Naive thymus-derived CD8-positive, alpha-beta T cell (primary cell): ENCODE data around the gene IFIT2. TPM values are rescaled to one million over a fixed set of nuclear protein-coding genes. Genes with fewer than 3 reads are reported as not detected.
"Not testable (repeated sequence)": the region's sequence is repeated elsewhere in the genome, so short reads cannot be mapped to it uniquely, and the experiment has no call there.

Source experiments
- ATAC-seq, 2 donors: fragments of 150-1000 bp; cut with Tn5 transposase in 1 of 2; sonication (Bioruptor Pico), chemical (Tn5 transposase) in 1 of 2; 1 replicate in 1 of 2; 2 replicates in 1 of 2; pipeline ENCODE4 v1.10.0; 2021; ENCODE audit warnings: mild to moderate bottlenecking in 2 of 2, moderate library complexity in 2 of 2
- POLR2A ChIA-PET: fragments of 350-600 bp; sonication (Branson Sonifier 250); formaldehyde crosslinking; loops from one replicate; lab custom pipeline; 2021; ENCODE audit warnings: antibody characterized with exemption; lab: Charles Lee
- DNase-seq, 10 donors: peaks; one replicate each; pipeline versions ENCODE4 v3.0.0 to v3.0.0-alpha.2; 2020 to 2022
- H3K27ac Mint-ChIP-seq, 10 donors: one replicate each; pipeline ENCODE4 v1.8.0; 2020 to 2022; ENCODE audit warnings: mild to moderate bottlenecking in 10 of 10, mixed read lengths in 10 of 10, moderate library complexity in 4 of 10, inconsistent platforms in 1 of 10
- H3K27me3 Mint-ChIP-seq, 5 donors: one replicate each; pipeline ENCODE4 v1.8.0; 2021 to 2022; ENCODE audit warnings: mixed read lengths in 5 of 5
- H3K36me3 Mint-ChIP-seq, 3 donors: one replicate each; pipeline ENCODE4 v1.8.0; 2020 to 2022; ENCODE audit warnings: mixed read lengths in 3 of 3, mild to moderate bottlenecking in 2 of 3, inconsistent platforms in 1 of 3
- H3K4me1 Mint-ChIP-seq, 4 donors: one replicate each; pipeline ENCODE4 v1.8.0; 2021 to 2022; ENCODE audit warnings: mixed read lengths in 4 of 4
- H3K4me3 Mint-ChIP-seq, 10 donors: one replicate each; pipeline ENCODE4 v1.8.0; 2020 to 2022; ENCODE audit warnings: mild to moderate bottlenecking in 10 of 10, mixed read lengths in 10 of 10, moderate library complexity in 6 of 10, inconsistent platforms in 1 of 10
- H3K9me3 Mint-ChIP-seq, 9 donors: one replicate each; pipeline ENCODE4 v1.8.0; 2020 to 2022; ENCODE audit warnings: mixed read lengths in 9 of 9, mild to moderate bottlenecking in 3 of 9, inconsistent platforms in 1 of 9, moderate library complexity in 1 of 9
- polyA plus RNA-seq, 3 donors: library from polyadenylated mRNA; unstranded; fragments of 300-500 nt; fragmentation: Illumina TruSeq; gene quantifications; one replicate each; pipeline ENCODE4 v1.2.3, GENCODE V29; 2021
- total RNA-seq, 8 experiments: library from RNA in 2 of 8; stranded (reverse) in 2 of 8; gene quantifications; one replicate each; pipeline ENCODE4 v1.2.3 and lab custom pipeline; 2021 to 2026

IFIT2 gene
- 1 to 10 TPM; 5.6 to 7.0 TPM for total RNA-seq
- polyA plus RNA-seq: 1 to 10 TPM; 3.7 to 7.0 (median 5.7) TPM
- total RNA-seq (lab: John Stamatoyannopoulos, UW): 4.6 to 27.5 (median 8.4) reads per million in 6 experiments

- no peaks in the 10 kb centered on the region for H3K27me3 Mint-ChIP-seq
- H3K9me3 Mint-ChIP-seq: peaks cover 3 to 44% (median 17%) of the 10 kb centered on the region in 9 donors
- peaks cover 19 to 56% (median 33%) of the 10 kb centered on the region in 4 donors for H3K4me1 Mint-ChIP-seq
- POLR2A ChIA-PET: interaction anchor here (0.8 to 2.1 kb wide), 8 partner anchors 9 to 117 kb away, joined by 3 to 15 read pairs (median 5); partner anchors contain the start of genes IFIT1, IFIT3, IFIT5 and LIPA
- peak within 1 kb of the TSS; percentile 90 to 99 (median 97) for H3K27ac Mint-ChIP-seq
- H3K36me3 Mint-ChIP-seq: peaks cover 23 to 41% (median 26%) of the 10 kb centered on the region in 3 donors
- ATAC-seq (peak; percentile 76 to 81), DNase-seq (peak in 7 of 10 donors; percentile 10 to 68 (median 25))
- H3K4me3 Mint-ChIP-seq: peak within 1 kb of the TSS; percentile 88 to 97 (median 94)
Observed at GRCh38 chr10:89301721-89302445, at the start of gene IFIT2. Gene IFIT2, plus strand, starts transcription at chr10:89302046. Its CDS starts 78 bp downstream, at chr10:89302124.

- ATAC-seq (no peak), DNase-seq (no peak)
- POLR2A ChIA-PET: interaction anchor here (1.4 to 3.1 kb wide), 7 partner anchors 9 to 449 kb away, joined by 3 to 28 read pairs (median 8); partner anchors contain the start of genes IFIT1, IFIT2, IFIT5 and KIF20B
- Mint-ChIP-seq H3K4me1 (peaks cover 11 to 31% (median 21%) of the 10 kb centered on the region in 4 donors), H3K36me3 (peaks cover 0 to 5% (median 4%) of the 10 kb centered on the region in 3 donors), H3K27ac (peak overlapping the region in 7 of 10 donors; percentile 55 to 88 (median 65)), H3K9me3 (peaks cover 0 to 8% (median 3%) of the 10 kb centered on the region in 9 donors), H3K4me3 (peak overlapping the region in 3 of 10 donors; percentile 85 to 88 (median 87)), H3K27me3 (peaks cover 0 to 7% (median 0%) of the 10 kb centered on the region in 5 donors)
Observed at GRCh38 chr10:89252225-89252585, 49.6 kb upstream of the IFIT2 start.

GRCh38 chr10:89255091-89255579, 46.7 kb upstream of the IFIT2 start:
- H3K36me3 Mint-ChIP-seq, H3K4me3 Mint-ChIP-seq, H3K27ac Mint-ChIP-seq, H3K9me3 Mint-ChIP-seq, ATAC-seq, POLR2A ChIA-PET, DNase-seq: not testable (repeated sequence)
- Mint-ChIP-seq H3K27me3 (peaks cover 0 to 11% (median 2%) of the 10 kb centered on the region in 5 donors), H3K4me1 (peaks cover 7 to 15% (median 12%) of the 10 kb centered on the region in 4 donors)

DNA sequence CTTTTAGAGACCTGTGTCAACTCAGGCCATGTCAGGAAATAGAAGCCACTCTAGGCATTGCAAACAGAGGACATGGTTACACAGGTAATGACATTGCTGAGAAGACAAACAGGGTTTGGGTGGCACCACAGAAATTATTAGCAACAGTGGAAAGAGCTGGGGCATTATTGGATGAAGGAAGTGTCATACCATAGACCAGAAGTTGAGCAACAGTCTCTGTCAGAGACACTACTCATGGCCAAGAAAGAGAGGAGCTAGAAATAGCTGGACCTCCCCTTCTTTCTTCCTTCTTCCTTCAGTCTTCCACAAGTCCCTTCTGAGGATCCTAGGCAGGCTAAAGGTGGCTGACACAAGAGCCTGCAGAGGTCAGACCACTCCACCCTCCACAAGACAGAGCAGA, 46.1 kb upstream of the IFIT2 start:
- Mint-ChIP-seq H3K27ac (no peak overlapping the region), H3K9me3 (peaks cover 0 to 8% (median 3%) of the 10 kb centered on the region in 9 donors), H3K36me3 (peaks cover 0 to 5% (median 4%) of the 10 kb centered on the region in 3 donors), H3K4me3 (no peak overlapping the region), H3K4me1 (peaks cover 5 to 13% (median 8%) of the 10 kb centered on the region in 4 donors), H3K27me3 (peaks cover 0 to 11% (median 2%) of the 10 kb centered on the region in 5 donors)
- DNase-seq: no peak
- POLR2A ChIA-PET: no interaction called here
- ATAC-seq: no peak

DNA sequence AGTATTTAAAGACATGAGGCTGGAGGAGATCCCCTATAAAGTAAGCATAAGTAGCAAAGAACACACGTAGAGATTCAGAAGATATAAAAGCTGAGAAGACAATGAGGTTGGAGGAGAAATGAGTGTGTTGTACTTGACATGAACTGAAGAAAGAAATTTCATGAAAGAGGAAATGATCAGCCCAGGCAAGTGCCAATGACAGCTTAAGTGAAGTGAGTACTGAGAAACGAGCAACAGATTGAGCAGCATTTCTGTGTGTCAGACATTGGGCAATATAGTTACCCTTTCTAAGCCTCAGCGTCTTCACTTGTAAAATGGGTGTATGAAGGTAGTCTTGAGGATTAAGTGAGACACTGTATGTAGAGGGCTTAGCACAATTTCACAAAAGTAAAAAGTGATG, 45.5 kb upstream of the IFIT2 start:
- DNase-seq (no peak), ATAC-seq (no peak)
- Mint-ChIP-seq H3K4me1 (peaks cover 0 to 8% (median 4%) of the 10 kb centered on the region in 4 donors), H3K36me3 (peaks cover 0 to 5% (median 4%) of the 10 kb centered on the region in 3 donors), H3K27ac (no peak overlapping the region), H3K27me3 (peaks cover 0 to 11% (median 2%) of the 10 kb centered on the region in 5 donors), H3K9me3 (peaks cover 0 to 8% (median 3%) of the 10 kb centered on the region in 9 donors), H3K4me3 (no peak overlapping the region)
- POLR2A ChIA-PET: no interaction called here

- no peak overlapping the region for H3K4me3 Mint-ChIP-seq
- peaks cover 0 to 5% (median 4%) of the 10 kb centered on the region in 3 donors for H3K36me3 Mint-ChIP-seq
- peaks cover 0 to 8% (median 3%) of the 10 kb centered on the region in 9 donors for H3K9me3 Mint-ChIP-seq
- peaks cover 0 to 8% (median 4%) of the 10 kb centered on the region in 4 donors for H3K4me1 Mint-ChIP-seq
- peaks cover 0 to 11% (median 2%) of the 10 kb centered on the region in 5 donors for H3K27me3 Mint-ChIP-seq
- ATAC-seq (no peak), DNase-seq (no peak)
- POLR2A ChIA-PET: no interaction called here
- H3K27ac Mint-ChIP-seq: no peak overlapping the region
Observed at GRCh38 chr10:89256962-89257361, 44.9 kb upstream of the IFIT2 start.

- Mint-ChIP-seq H3K27me3 (peaks cover 0 to 11% (median 2%) of the 10 kb centered on the region in 5 donors), H3K4me1 (peaks cover 0 to 8% (median 4%) of the 10 kb centered on the region in 4 donors), H3K27ac (no peak overlapping the region), H3K9me3 (peaks cover 0 to 8% (median 3%) of the 10 kb centered on the region in 9 donors), H3K36me3 (peaks cover 0 to 5% (median 4%) of the 10 kb centered on the region in 3 donors), H3K4me3 (no peak overlapping the region)
- POLR2A ChIA-PET: no interaction called here
- DNase-seq (no peak), ATAC-seq (no peak)
Observed at GRCh38 chr10:89257581-89257980, 44.3 kb upstream of the IFIT2 start.

- Mint-ChIP-seq H3K27ac (no peak overlapping the region), H3K27me3 (peaks cover 0 to 11% (median 2%) of the 10 kb centered on the region in 5 donors), H3K4me3 (no peak overlapping the region), H3K4me1 (peaks cover 0 to 5% (median 3%) of the 10 kb centered on the region in 4 donors), H3K36me3 (peaks cover 0 to 5% (median 4%) of the 10 kb centered on the region in 3 donors), H3K9me3 (peaks cover 0 to 8% (median 4%) of the 10 kb centered on the region in 9 donors)
- POLR2A ChIA-PET: no interaction called here
- DNase-seq: no peak
- no peak for ATAC-seq
Observed at GRCh38 chr10:89258881-89259280, 43.0 kb upstream of the IFIT2 start.

DNA sequence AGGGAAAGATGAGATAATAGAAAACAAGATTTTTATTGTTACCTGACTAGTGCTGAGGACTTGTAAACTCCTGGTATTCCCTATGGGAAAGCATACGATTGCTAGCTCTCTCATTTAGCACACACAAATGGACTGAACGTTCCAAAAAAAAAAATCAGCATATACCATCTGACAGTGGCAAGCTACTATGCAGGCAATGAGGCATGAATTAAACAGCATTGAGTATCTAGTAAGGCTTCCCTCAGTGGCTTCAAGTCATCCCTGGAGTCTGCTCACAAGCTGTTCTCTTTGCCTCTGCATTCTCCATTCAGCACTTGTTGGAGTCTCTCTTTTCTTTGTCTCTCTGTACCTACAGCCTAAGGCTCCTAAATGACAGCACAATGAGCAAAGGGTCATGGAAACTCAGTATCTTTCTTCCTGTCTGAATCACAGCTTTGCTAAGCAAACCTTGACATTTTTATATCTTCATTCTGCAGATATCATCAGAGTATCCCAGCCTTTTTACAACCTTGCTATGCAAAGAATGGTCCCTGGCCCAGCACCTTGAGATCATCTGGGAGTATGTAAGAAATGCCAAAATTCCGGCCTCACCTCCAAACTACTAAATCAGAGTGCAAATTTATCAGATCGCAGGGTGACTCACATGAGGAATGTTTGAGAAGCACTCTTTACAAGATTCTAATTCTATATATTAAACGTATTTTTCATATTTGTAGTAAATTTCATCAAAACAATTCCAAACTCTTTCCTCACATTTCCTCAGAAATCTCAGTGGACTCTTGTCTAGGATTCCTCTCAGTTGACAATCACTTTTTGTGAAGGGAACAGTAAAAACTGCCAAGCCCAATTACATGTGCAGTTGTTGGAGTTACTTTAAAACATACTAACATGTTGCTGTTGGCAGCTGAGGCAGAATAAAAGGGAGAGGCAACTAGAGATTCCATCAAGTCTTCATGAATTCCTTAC, 39.5 kb upstream of the IFIT2 start:
- POLR2A ChIA-PET: interaction anchor here (0.8 kb wide), 1 partner anchor 107 kb away, joined by 3 read pairs; no protein-coding TSS in a partner anchor
- H3K9me3 Mint-ChIP-seq: peaks cover 0 to 2% (median 0%) of the 10 kb centered on the region in 9 donors
- H3K4me3 Mint-ChIP-seq: no peak overlapping the region
- H3K27ac Mint-ChIP-seq: no peak overlapping the region
- peaks cover 0 to 5% (median 2%) of the 10 kb centered on the region in 4 donors for H3K4me1 Mint-ChIP-seq
- H3K27me3 Mint-ChIP-seq: peaks cover 0 to 5% (median 0%) of the 10 kb centered on the region in 5 donors
- ATAC-seq: no peak
- no peaks in the 10 kb centered on the region for H3K36me3 Mint-ChIP-seq
- DNase-seq: no peak

DNA sequence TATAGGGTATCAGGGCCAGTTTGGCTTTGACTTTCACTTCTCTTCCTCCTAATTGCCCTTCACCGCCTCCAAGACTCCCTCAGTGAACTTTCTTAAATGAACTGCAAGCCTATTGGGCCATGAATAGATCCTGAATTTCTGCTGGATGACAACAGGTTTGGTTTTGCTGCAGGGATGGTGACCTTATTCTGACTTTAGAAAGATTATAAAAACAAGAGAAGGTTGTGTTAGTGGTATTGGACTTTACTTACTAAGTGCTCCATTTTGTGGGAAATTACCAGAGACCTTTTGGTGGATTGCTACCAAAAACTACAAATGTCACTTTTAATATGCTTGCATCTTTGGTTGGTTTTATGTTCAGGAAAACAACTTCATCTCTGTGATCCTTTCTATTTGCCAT, 38.8 kb upstream of the IFIT2 start:
- peak overlapping the region in 1 of 10 donors; percentile 29 for H3K27ac Mint-ChIP-seq
- peaks cover 0 to 5% (median 2%) of the 10 kb centered on the region in 4 donors for H3K4me1 Mint-ChIP-seq
- no peak overlapping the region for H3K4me3 Mint-ChIP-seq
- DNase-seq (no peak), ATAC-seq (no peak)
- no peaks in the 10 kb centered on the region for H3K36me3 Mint-ChIP-seq
- POLR2A ChIA-PET: no interaction called here
- H3K27me3 Mint-ChIP-seq: peaks cover 0 to 3% (median 0%) of the 10 kb centered on the region in 5 donors
- H3K9me3 Mint-ChIP-seq: peaks cover 0 to 2% (median 0%) of the 10 kb centered on the region in 9 donors

- Mint-ChIP-seq H3K4me3 (no peak overlapping the region), H3K36me3 (no peaks in the 10 kb centered on the region), H3K27me3 (peaks cover 0 to 2% (median 0%) of the 10 kb centered on the region in 5 donors), H3K9me3 (peaks cover 0 to 2% (median 0%) of the 10 kb centered on the region in 9 donors), H3K27ac (peak overlapping the region in 1 of 10 donors; percentile 29), H3K4me1 (peaks cover 0 to 5% (median 2%) of the 10 kb centered on the region in 4 donors)
- POLR2A ChIA-PET: no interaction called here
- ATAC-seq: no peak
- DNase-seq: no peak
Observed at GRCh38 chr10:89263531-89263930, 38.3 kb upstream of the IFIT2 start.
